KMS-11 (cell line): ENCODE measurements around the gene ZNF507.

Experiments
- H2AFZ ChIP-seq: fragments of 200-600 bp; sonication (generic); 2 replicates; pipeline ENCODE4 v1.6.1; 2016; ENCODE audit warnings: antibody characterized with exemption, mixed run types, low read depth
- H3K27ac ChIP-seq: fragments of 200-600 bp; sonication (generic); 2 replicates; pipeline ENCODE4 v1.6.1; 2016; ENCODE audit warnings: mild to moderate bottlenecking, mixed run types
- H3K27me3 ChIP-seq: fragments of 200-600 bp; sonication (generic); 2 replicates; pipeline ENCODE4 v1.6.1; 2017; ENCODE audit warnings: mild to moderate bottlenecking, low read depth, mixed run types, moderate library complexity; ENCODE audit not compliant: insufficient read depth
- H3K36me3 ChIP-seq: fragments of 200-600 bp; sonication (generic); 2 replicates; pipeline ENCODE4 v1.6.1; 2017; ENCODE audit warnings: mild to moderate bottlenecking, mixed run types; ENCODE audit not compliant: insufficient read depth
- H3K4me1 ChIP-seq: fragments of 200-600 bp; sonication (generic); 2 replicates; pipeline ENCODE4 v1.6.1; 2016; ENCODE audit warnings: mild to moderate bottlenecking, low read depth, mixed run types; ENCODE audit not compliant: poor library complexity, severe bottlenecking
- H3K4me2 ChIP-seq: fragments of 200-600 bp; sonication (generic); 2 replicates; pipeline ENCODE4 v1.7.0; 2016; ENCODE audit warnings: mild to moderate bottlenecking, mixed run types
- H3K4me3 ChIP-seq: fragments of 200-600 bp; sonication (generic); IDR thresholded peaks from 2 replicates; pipeline ENCODE4 v1.6.1; 2017; ENCODE audit warnings: low read depth, low read length, mixed read lengths; ENCODE audit not compliant: insufficient read depth
- H3K79me2 ChIP-seq: fragments of 200-600 bp; sonication (generic); 2 replicates; pipeline ENCODE4 v1.6.1; 2016; ENCODE audit warnings: low read depth, mixed run types; ENCODE audit not compliant: insufficient read depth
- H3K9ac ChIP-seq: fragments of 200-600 bp; sonication (generic); 2 replicates; pipeline ENCODE4 v1.6.1; 2016; ENCODE audit warnings: mild to moderate bottlenecking, mixed run types
- H4K20me1 ChIP-seq: fragments of 200-600 bp; sonication (generic); 2 replicates; pipeline ENCODE4 v1.6.1; 2016; ENCODE audit warnings: mild to moderate bottlenecking, mixed run types; ENCODE audit not compliant: insufficient read depth
- CTCF ChIP-seq: fragments of 200-600 bp; sonication (generic); conservative IDR thresholded peaks from 2 replicates; pipeline ENCODE4 v1.6.1; 2017; ENCODE audit warnings: low read depth, mild to moderate bottlenecking, antibody characterized with exemption, low read length, moderate library complexity, mixed read lengths

ZNF507 gene

GRCh38 chr19:32352241-32352630 lies 6.8 kb downstream of the ZNF507 start:
- H3K79me2 ChIP-seq = peaks cover 37% of the 10 kb centered on the region
- H3K27ac ChIP-seq = no peak overlapping the region
- H2AFZ ChIP-seq = no peak overlapping the region
- H4K20me1 ChIP-seq = no peaks in the 10 kb centered on the region
- H3K9ac ChIP-seq = no peak overlapping the region
- H3K27me3 ChIP-seq = no peaks in the 10 kb centered on the region
- H3K36me3 ChIP-seq = peaks cover 18% of the 10 kb centered on the region; the same call in 1 of the 2 replicates
- no peak overlapping the region for H3K4me2 ChIP-seq
- TF ChIP-seq CTCF = no peak
- no peak overlapping the region for H3K4me3 ChIP-seq
- peaks cover 18% of the 10 kb centered on the region for H3K4me1 ChIP-seq

GRCh38 chr19:32354345-32354744 lies 8.9 kb downstream of the ZNF507 start:
- no peaks in the 10 kb centered on the region for H4K20me1 ChIP-seq
- TF ChIP-seq CTCF = no peak
- no peak overlapping the region for H3K4me2 ChIP-seq
- H3K4me1 ChIP-seq = peaks cover 12% of the 10 kb centered on the region
- no peak overlapping the region for H3K4me3 ChIP-seq
- no peak overlapping the region for H3K9ac ChIP-seq
- H2AFZ ChIP-seq = no peak overlapping the region
- H3K27me3 ChIP-seq = no peaks in the 10 kb centered on the region
- peaks cover 18% of the 10 kb centered on the region; the same call in 1 of the 2 replicates for H3K36me3 ChIP-seq
- no peak overlapping the region for H3K27ac ChIP-seq
- H3K79me2 ChIP-seq = peaks cover 17% of the 10 kb centered on the region; the same call in 1 of the 2 replicates

- Histone ChIP-seq H3K4me3 (no peak overlapping the region), H2AFZ (no peak overlapping the region), H4K20me1 (no peaks in the 10 kb centered on the region), H3K79me2 (0 out of 2 replicates have a peak, but pooled peaks cover 8% of the 10 kb centered on the region), H3K27me3 (no peaks in the 10 kb centered on the region), H3K4me1 (peaks cover 12% of the 10 kb centered on the region), H3K9ac (no peak overlapping the region), H3K36me3 (peaks cover 12% of the 10 kb centered on the region; the same call in 1 of the 2 replicates), H3K27ac (no peak overlapping the region), H3K4me2 (no peak overlapping the region)
- TF ChIP-seq CTCF = no peak
These were observed 9.9 kb downstream of the ZNF507 start for GRCh38 chr19:32355309-32355708.

- Histone ChIP-seq H3K27me3 (no peaks in the 10 kb centered on the region), H3K9ac (no peak overlapping the region), H3K4me1 (no peaks in the 10 kb centered on the region), H4K20me1 (no peaks in the 10 kb centered on the region), H3K4me3 (no peak overlapping the region), H3K27ac (no peak overlapping the region), H3K36me3 (peaks cover 9% of the 10 kb centered on the region; the same call in 1 of the 2 replicates), H3K79me2 (no peaks in the 10 kb centered on the region; the same call in 1 of the 2 replicates), H2AFZ (no peak overlapping the region), H3K4me2 (no peak overlapping the region)
- peak; percentile 48 for TF ChIP-seq CTCF
These were observed 12.3 kb downstream of the ZNF507 start for GRCh38 chr19:32357720-32358119.
